ENCODE data around the gene NRIP2. TPM values are rescaled to one million over a fixed set of nuclear protein-coding genes. Genes with fewer than 3 reads are reported as not detected.

NRIP2 gene
- total RNA-seq, 2 experiments from 2014 or later: not detected

- H3K9me3 Mint-ChIP-seq (ENCODE audit: insufficient read depth): no peaks in the 10 kb centered on the region
- POLR2A ChIA-PET: interaction anchor here (0.9 to 1.6 kb wide), 2 partner anchors 76 to 110 kb away, joined by 3 to 4 read pairs; partner anchors contain the start of genes FOXM1 and RHNO1
- no peak overlapping the region for H3K4me3 Mint-ChIP-seq
- H3K27me3 Mint-ChIP-seq (ENCODE audit: low read depth): no peaks in the 10 kb centered on the region
- ATAC-seq (no peak), DNase-seq (no peak)
- H3K4me1 Mint-ChIP-seq (ENCODE audit: low read depth): peaks cover 15% of the 10 kb centered on the region
- CTCF ChIA-PET: interaction anchor here (2.4 kb wide), 1 partner anchor 118 kb away, joined by 10 read pairs; no protein-coding TSS in a partner anchor
- H3K27ac Mint-ChIP-seq: no peak overlapping the region
- peaks cover 84% of the 10 kb centered on the region for H3K36me3 Mint-ChIP-seq (ENCODE audit: low read depth)
These were observed 33.6 kb downstream of the NRIP2 start for GRCh38 chr12:2801044-2801783.

- Mint-ChIP-seq H3K4me1 (ENCODE audit: low read depth) (peaks cover 16% of the 10 kb centered on the region), H3K27ac (no peak overlapping the region), H3K27me3 (ENCODE audit: low read depth) (no peaks in the 10 kb centered on the region), H3K9me3 (ENCODE audit: insufficient read depth) (no peaks in the 10 kb centered on the region), H3K36me3 (ENCODE audit: low read depth) (peaks cover 78% of the 10 kb centered on the region), H3K4me3 (no peak overlapping the region)
- ChIA-PET POLR2A (interaction anchor here (0.9 to 1.6 kb wide), 2 partner anchors 77 to 109 kb away, joined by 3 to 4 read pairs; partner anchors contain the start of genes FOXM1 and RHNO1), CTCF (interaction anchor here (2.4 kb wide), 1 partner anchor 117 kb away, joined by 10 read pairs; no protein-coding TSS in a partner anchor)
- DNase-seq (no peak), ATAC-seq (no peak)
These were observed 34.7 kb downstream of the NRIP2 start for GRCh38 chr12:2800046-2800570.

GRCh38 chr12:2797721-2798418 is 37.0 kb downstream of the NRIP2 start:
- CTCF ChIA-PET: interaction anchor here (1.0 to 2.4 kb wide), 2 partner anchors 14 to 115 kb away, joined by 3 to 10 read pairs; no protein-coding TSS in a partner anchor
- H3K27me3 Mint-ChIP-seq (ENCODE audit: low read depth): peaks cover 1% of the 10 kb centered on the region
- POLR2A ChIA-PET: no interaction called here
- peaks cover 61% of the 10 kb centered on the region for H3K36me3 Mint-ChIP-seq (ENCODE audit: low read depth)
- DNase-seq: no peak
- no peak overlapping the region for H3K27ac Mint-ChIP-seq
- no peak overlapping the region for H3K4me3 Mint-ChIP-seq
- no peak for ATAC-seq
- no peaks in the 10 kb centered on the region for H3K9me3 Mint-ChIP-seq (ENCODE audit: insufficient read depth)
- H3K4me1 Mint-ChIP-seq (ENCODE audit: low read depth): peaks cover 22% of the 10 kb centered on the region

- ATAC-seq (no peak), DNase-seq (no peak)
- Mint-ChIP-seq H3K4me1 (ENCODE audit: low read depth) (peaks cover 30% of the 10 kb centered on the region), H3K27me3 (ENCODE audit: low read depth) (peaks cover 5% of the 10 kb centered on the region), H3K36me3 (ENCODE audit: low read depth) (peaks cover 49% of the 10 kb centered on the region), H3K27ac (peak overlapping the region; percentile 33), H3K4me3 (peak overlapping the region; percentile 78), H3K9me3 (ENCODE audit: insufficient read depth) (no peaks in the 10 kb centered on the region)
- ChIA-PET POLR2A (interaction anchor here (0.6 to 2.7 kb wide), 5 partner anchors 14 to 105 kb away, joined by 3 to 12 read pairs (median 3); partner anchors contain the start of genes FOXM1, ITFG2 and RHNO1), CTCF (interaction anchor here (0.9 to 2.4 kb wide), 4 partner anchors 10 to 18 kb away, joined by 3 to 10 read pairs (median 4); no protein-coding TSS in a partner anchor)
These were observed 38.6 kb downstream of the NRIP2 start for GRCh38 chr12:2796187-2796666.

GRCh38 chr12:2795291-2796186 is 39.3 kb downstream of the NRIP2 start:
- peak overlapping the region; percentile 78 for H3K4me3 Mint-ChIP-seq
- H3K27me3 Mint-ChIP-seq (ENCODE audit: low read depth): peaks cover 5% of the 10 kb centered on the region
- H3K36me3 Mint-ChIP-seq (ENCODE audit: low read depth): peaks cover 43% of the 10 kb centered on the region
- ChIA-PET CTCF (interaction anchor here (0.9 to 3.1 kb wide), 6 partner anchors 10 to 113 kb away, joined by 3 to 15 read pairs (median 4); no protein-coding TSS in a partner anchor), POLR2A (interaction anchor here (0.7 to 2.7 kb wide), 4 partner anchors 14 to 104 kb away, joined by 3 to 12 read pairs (median 6); partner anchors contain the start of genes FOXM1, ITFG2 and RHNO1)
- peak; percentile 69 for ATAC-seq
- H3K9me3 Mint-ChIP-seq (ENCODE audit: insufficient read depth): no peaks in the 10 kb centered on the region
- peak overlapping the region; percentile 33 for H3K27ac Mint-ChIP-seq
- H3K4me1 Mint-ChIP-seq (ENCODE audit: low read depth): peaks cover 30% of the 10 kb centered on the region
- DNase-seq: peak; percentile 76

- Mint-ChIP-seq H3K27me3 (ENCODE audit: low read depth) (peaks cover 5% of the 10 kb centered on the region), H3K4me1 (ENCODE audit: low read depth) (peaks cover 30% of the 10 kb centered on the region), H3K27ac (peak within 1 kb of the TSS; percentile 79), H3K36me3 (ENCODE audit: low read depth) (peaks cover 36% of the 10 kb centered on the region), H3K4me3 (peak within 1 kb of the TSS; percentile 78), H3K9me3 (ENCODE audit: insufficient read depth) (no peaks in the 10 kb centered on the region)
- ChIA-PET CTCF (interaction anchor here (0.9 to 3.1 kb wide), 3 partner anchors 11 to 112 kb away, joined by 3 to 15 read pairs (median 3); no protein-coding TSS in a partner anchor), POLR2A (interaction anchor here (0.7 to 2.7 kb wide), 4 partner anchors 18 to 103 kb away, joined by 3 to 12 read pairs (median 7); partner anchors contain the start of genes FOXM1, ITFG2 and RHNO1)
- peak; percentile 87 for ATAC-seq
- DNase-seq: peak; percentile 91
These were observed 40.0 kb downstream of the NRIP2 start, which contains the start of gene FKBP4 for GRCh38 chr12:2794736-2795289. Gene FKBP4 (plus strand): TSS chr12:2794970. CDS start chr12:2795140, 170 bp downstream.

- ATAC-seq: peak; percentile 20
- CTCF ChIA-PET: interaction anchor here (1.0 to 3.1 kb wide), 2 partner anchors 10 to 103 kb away, joined by 3 to 15 read pairs; no protein-coding TSS in a partner anchor
These were observed 40.6 kb downstream of the NRIP2 start for GRCh38 chr12:2794191-2794735.

GRCh38 chr12:2793561-2793960 is 41.3 kb downstream of the NRIP2 start:
- CTCF ChIA-PET: interaction anchor here (1.0 to 3.1 kb wide), 2 partner anchors 10 to 19 kb away, joined by 4 to 15 read pairs; partner anchors contain the start of gene ITFG2
- Mint-ChIP-seq H3K27ac (no peak overlapping the region), H3K27me3 (ENCODE audit: low read depth) (peaks cover 5% of the 10 kb centered on the region), H3K4me3 (peak overlapping the region; percentile 76), H3K36me3 (ENCODE audit: low read depth) (peaks cover 24% of the 10 kb centered on the region), H3K4me1 (ENCODE audit: low read depth) (peaks cover 30% of the 10 kb centered on the region), H3K9me3 (ENCODE audit: insufficient read depth) (no peaks in the 10 kb centered on the region)
- ATAC-seq: no peak
- POLR2A ChIA-PET: no interaction called here
- no peak for DNase-seq

More at GRCh38 chr12:2794191-2794735, 40.6 kb downstream of the NRIP2 start:
- H3K27ac Mint-ChIP-seq: no peak overlapping the region
- H3K36me3 Mint-ChIP-seq (ENCODE audit: low read depth): peaks cover 31% of the 10 kb centered on the region
- peaks cover 30% of the 10 kb centered on the region for H3K4me1 Mint-ChIP-seq (ENCODE audit: low read depth)
- no peaks in the 10 kb centered on the region for H3K9me3 Mint-ChIP-seq (ENCODE audit: insufficient read depth)
- peaks cover 5% of the 10 kb centered on the region for H3K27me3 Mint-ChIP-seq (ENCODE audit: low read depth)
- H3K4me3 Mint-ChIP-seq: peak overlapping the region; percentile 76
- DNase-seq: peak; percentile 43
- POLR2A ChIA-PET: interaction anchor here (0.7 to 2.7 kb wide), 3 partner anchors 19 to 103 kb away, joined by 3 to 10 read pairs (median 4); partner anchors contain the start of genes FOXM1 and RHNO1

GRCh38 chr12:2792671-2793500 is 41.9 kb downstream of the NRIP2 start:
- ChIA-PET CTCF (interaction anchor here (1.0 to 3.1 kb wide), 2 partner anchors 9 to 20 kb away, joined by 4 to 15 read pairs; partner anchors contain the start of gene ITFG2), POLR2A (no interaction called here)
- H3K4me1 Mint-ChIP-seq (ENCODE audit: low read depth): peaks cover 30% of the 10 kb centered on the region

More at GRCh38 chr12:2792671-2793500, 41.9 kb downstream of the NRIP2 start:
- H3K27me3 Mint-ChIP-seq (ENCODE audit: low read depth): peaks cover 6% of the 10 kb centered on the region
- DNase-seq: no peak
- H3K4me3 Mint-ChIP-seq: peak overlapping the region; percentile 43
- H3K9me3 Mint-ChIP-seq (ENCODE audit: insufficient read depth): no peaks in the 10 kb centered on the region
- no peak for ATAC-seq
- H3K27ac Mint-ChIP-seq: no peak overlapping the region
- H3K36me3 Mint-ChIP-seq (ENCODE audit: low read depth): peaks cover 17% of the 10 kb centered on the region
